Measurements from ENCODE around the gene ADARB1. TPM values are rescaled to one million over a fixed set of nuclear protein-coding genes. Genes with fewer than 3 reads are reported as not detected.

ADARB1 gene
- total RNA-seq, 1 experiment from 2014 or later, result 8.4 TPM

GRCh38 chr21:45056296-45056904 lies 18.0 kb upstream of the ADARB1 start:
- DNase-seq, result no peak
- H3K27ac ChIP-seq, result no peak overlapping the region

GRCh38 chr21:45056917-45057560 lies 17.3 kb upstream of the ADARB1 start:
- no peaks in the 10 kb centered on the region for H3K36me3 ChIP-seq
- H3K4me1 ChIP-seq, result no peaks in the 10 kb centered on the region
- H3K27ac ChIP-seq, result no peak overlapping the region
- DNase-seq, result no peak
- no peak overlapping the region for H3K4me3 ChIP-seq
- peaks cover 5% of the 10 kb centered on the region; the same call in 1 of the 2 replicates for H3K27me3 ChIP-seq
- H3K9me3 ChIP-seq (replicated peaks), result no peaks in the 10 kb centered on the region

More at GRCh38 chr21:45056296-45056904, 18.0 kb upstream of the ADARB1 start:
- Histone ChIP-seq H3K4me1 (no peaks in the 10 kb centered on the region), H3K4me3 (no peak overlapping the region), H3K36me3 (no peaks in the 10 kb centered on the region), H3K9me3 (replicated peaks) (no peaks in the 10 kb centered on the region), H3K27me3 (peaks cover 5% of the 10 kb centered on the region; the same call in 1 of the 2 replicates)

GRCh38 chr21:45057886-45058285 lies 16.5 kb upstream of the ADARB1 start:
- no peak for DNase-seq
- Histone ChIP-seq H3K4me3 (no peak overlapping the region), H3K36me3 (no peaks in the 10 kb centered on the region), H3K27ac (no peak overlapping the region), H3K27me3 (peaks cover 5% of the 10 kb centered on the region; the same call in 1 of the 2 replicates), H3K9me3 (replicated peaks) (no peaks in the 10 kb centered on the region), H3K4me1 (no peaks in the 10 kb centered on the region)

- H3K9me3 ChIP-seq (replicated peaks), result peaks cover 4% of the 10 kb centered on the region; the same call in 1 of the 2 replicates
- no peak for DNase-seq
- H3K27ac ChIP-seq, result no peak overlapping the region
- no peak overlapping the region for H3K4me3 ChIP-seq
- H3K27me3 ChIP-seq, result peaks cover 5% of the 10 kb centered on the region; the same call in 1 of the 2 replicates
- no peaks in the 10 kb centered on the region for H3K36me3 ChIP-seq
- no peaks in the 10 kb centered on the region for H3K4me1 ChIP-seq
Observed at GRCh38 chr21:45059121-45059520, 15.3 kb upstream of the ADARB1 start.

GRCh38 chr21:45060089-45060488 lies 14.3 kb upstream of the ADARB1 start:
- Histone ChIP-seq H3K27ac (no peak overlapping the region), H3K4me1 (no peaks in the 10 kb centered on the region), H3K4me3 (no peak overlapping the region), H3K27me3 (no peaks in the 10 kb centered on the region; the same call in 1 of the 2 replicates), H3K9me3 (replicated peaks) (peaks cover 4% of the 10 kb centered on the region; the same call in 1 of the 2 replicates), H3K36me3 (no peaks in the 10 kb centered on the region)
- no peak for DNase-seq

GRCh38 chr21:45060675-45061311 lies 13.6 kb upstream of the ADARB1 start:
- DNase-seq, result no peak
- Histone ChIP-seq H3K27ac (no peak overlapping the region), H3K27me3 (no peaks in the 10 kb centered on the region), H3K9me3 (replicated peaks) (peaks cover 4% of the 10 kb centered on the region; the same call in 1 of the 2 replicates), H3K36me3 (no peaks in the 10 kb centered on the region), H3K4me3 (no peak overlapping the region), H3K4me1 (no peaks in the 10 kb centered on the region)

GRCh38 chr21:45064091-45064490 lies 10.3 kb upstream of the ADARB1 start:
- Histone ChIP-seq H3K4me3 (no peak overlapping the region), H3K27ac (no peak overlapping the region), H3K9me3 (replicated peaks) (peaks cover 4% of the 10 kb centered on the region; the same call in 1 of the 2 replicates), H3K36me3 (no peaks in the 10 kb centered on the region), H3K4me1 (peaks cover 7% of the 10 kb centered on the region), H3K27me3 (no peaks in the 10 kb centered on the region)
- no peak for DNase-seq

GRCh38 chr21:45064618-45065399 lies 9.6 kb upstream of the ADARB1 start:
- DNase-seq, result no peak
- peaks cover 7% of the 10 kb centered on the region for H3K4me1 ChIP-seq

GRCh38 chr21:45067462-45068285 lies 6.7 kb upstream of the ADARB1 start:
- Histone ChIP-seq H3K36me3 (no peaks in the 10 kb centered on the region), H3K27ac (no peak overlapping the region), H3K4me3 (no peak overlapping the region), H3K4me1 (peaks cover 7% of the 10 kb centered on the region), H3K27me3 (no peaks in the 10 kb centered on the region), H3K9me3 (replicated peaks) (peaks cover 4% of the 10 kb centered on the region; the same call in 1 of the 2 replicates)
- peak; percentile 56 to 59 for DNase-seq

More at GRCh38 chr21:45064618-45065399, 9.6 kb upstream of the ADARB1 start:
- no peak overlapping the region for H3K27ac ChIP-seq
- no peaks in the 10 kb centered on the region for H3K36me3 ChIP-seq
- H3K4me3 ChIP-seq, result no peak overlapping the region
- H3K9me3 ChIP-seq (replicated peaks), result peaks cover 4% of the 10 kb centered on the region; the same call in 1 of the 2 replicates
- no peaks in the 10 kb centered on the region for H3K27me3 ChIP-seq

- H3K9me3 ChIP-seq (replicated peaks), result no peaks in the 10 kb centered on the region
- H3K4me3 ChIP-seq, result no peak overlapping the region
- no peak overlapping the region for H3K27ac ChIP-seq
- H3K36me3 ChIP-seq, result no peaks in the 10 kb centered on the region
- H3K27me3 ChIP-seq, result no peaks in the 10 kb centered on the region
- H3K4me1 ChIP-seq, result peaks cover 11% of the 10 kb centered on the region
- no peak for DNase-seq
Observed at GRCh38 chr21:45069085-45069484, 5.3 kb upstream of the ADARB1 start.

- no peak overlapping the region for H3K27ac ChIP-seq
- no peaks in the 10 kb centered on the region for H3K9me3 ChIP-seq (replicated peaks)
- H3K4me3 ChIP-seq, result no peak overlapping the region
- no peaks in the 10 kb centered on the region for H3K27me3 ChIP-seq
- H3K4me1 ChIP-seq, result peaks cover 11% of the 10 kb centered on the region
- no peak for DNase-seq
- no peaks in the 10 kb centered on the region for H3K36me3 ChIP-seq
Observed at GRCh38 chr21:45069711-45070110, 4.7 kb upstream of the ADARB1 start.

- no peak for DNase-seq
- H3K27me3 ChIP-seq, result no peaks in the 10 kb centered on the region
- H3K27ac ChIP-seq, result no peak overlapping the region
Observed at GRCh38 chr21:45071078-45071873, 3.1 kb upstream of the ADARB1 start.

More at GRCh38 chr21:45071078-45071873, 3.1 kb upstream of the ADARB1 start:
- Histone ChIP-seq H3K4me3 (no peak overlapping the region), H3K36me3 (no peaks in the 10 kb centered on the region), H3K9me3 (replicated peaks) (no peaks in the 10 kb centered on the region), H3K4me1 (peaks cover 12% of the 10 kb centered on the region)
